Activated CD4-positive, alpha-beta T cell treated with anti-CD3 and anti-CD28 coated beads, Interleukin-2, amount 10 ng/mL, durations not matched to agents 7 days and 5 days (primary cell): ENCODE results near the gene SNRNP48. TPM values are rescaled to one million over a fixed set of nuclear protein-coding genes. Genes with fewer than 3 reads are reported as not detected.

Experiments
- CTCF ChIA-PET: fragments of 350-600 bp; sonication (Branson Sonifier 250); formaldehyde crosslinking; loops from one replicate; lab custom pipeline; 2021; ENCODE audit warnings: antibody characterized with exemption; lab: Charles Lee
- POLR2A ChIA-PET: fragments of 350-600 bp; sonication (Branson Sonifier 250); formaldehyde crosslinking; loops from one replicate; lab custom pipeline; 2021; ENCODE audit warnings: antibody characterized with exemption; lab: Charles Lee
- DNase-seq: peaks from one replicate; pipeline ENCODE4 v3.0.0-alpha.2; 2020
- H3K27ac Mint-ChIP-seq: one replicate; pipeline ENCODE4 v1.8.0; 2021; ENCODE audit warnings: mild to moderate bottlenecking, moderate library complexity, mixed read lengths
- H3K27me3 Mint-ChIP-seq: one replicate; pipeline ENCODE4 v1.8.0; 2021; ENCODE audit warnings: mixed read lengths
- H3K36me3 Mint-ChIP-seq: one replicate; pipeline ENCODE4 v1.8.0; 2021; ENCODE audit warnings: low read depth, mixed read lengths
- H3K4me1 Mint-ChIP-seq: one replicate; pipeline ENCODE4 v1.8.0; 2021; ENCODE audit warnings: mixed read lengths
- H3K4me3 Mint-ChIP-seq: one replicate; pipeline ENCODE4 v1.8.0; 2021; ENCODE audit warnings: mild to moderate bottlenecking, moderate library complexity, mixed read lengths
- H3K9me3 Mint-ChIP-seq: one replicate; pipeline ENCODE4 v1.8.0; 2021; ENCODE audit warnings: mixed read lengths
- total RNA-seq, 2 experiments: library from RNA; stranded (reverse); gene quantifications; one replicate each; pipeline ENCODE4 v1.2.3, GENCODE V29; 2021

SNRNP48 gene
- total RNA-seq, 2 experiments from 2014 or later, result 13.5 to 17.6 TPM

DNA sequence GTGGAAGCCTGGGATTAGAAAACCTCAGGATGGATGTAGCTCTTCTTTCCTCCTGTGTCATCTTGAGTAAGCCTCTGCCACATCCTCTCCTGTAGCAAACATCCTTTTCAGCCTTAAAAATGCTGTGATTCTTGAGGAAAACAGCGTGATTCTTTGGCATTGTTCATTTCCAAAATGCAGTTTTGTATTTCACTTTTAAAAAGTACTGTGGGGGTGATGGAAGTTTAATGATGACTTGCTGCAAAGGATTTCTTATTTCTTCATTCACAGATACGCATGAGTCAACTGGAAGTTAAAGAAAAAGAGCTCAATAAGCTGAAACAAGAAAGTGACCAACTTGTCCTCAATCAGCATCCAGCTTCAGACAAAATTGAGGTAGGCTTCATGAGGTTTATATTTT, 23.9 kb upstream of the SNRNP48 start:
- Mint-ChIP-seq H3K9me3 (no peaks in the 10 kb centered on the region), H3K27ac (no peak overlapping the region), H3K27me3 (peaks cover 27% of the 10 kb centered on the region), H3K4me1 (no peaks in the 10 kb centered on the region), H3K4me3 (no peak overlapping the region), H3K36me3 (no peaks in the 10 kb centered on the region)
- DNase-seq, result no peak
- ChIA-PET CTCF (interaction anchor here (0.6 kb wide), 1 partner anchor 603 kb away, joined by 4 read pairs; no protein-coding TSS in a partner anchor), POLR2A (no interaction called here)

GRCh38 chr6:7566617-7567173, 23.3 kb upstream of the SNRNP48 start:
- DNase-seq, result no peak
- no peaks in the 10 kb centered on the region for H3K36me3 Mint-ChIP-seq
- no peak overlapping the region for H3K4me3 Mint-ChIP-seq
- H3K9me3 Mint-ChIP-seq, result no peaks in the 10 kb centered on the region
- ChIA-PET CTCF (no interaction called here), POLR2A (no interaction called here)
- H3K27ac Mint-ChIP-seq, result no peak overlapping the region
- peaks cover 31% of the 10 kb centered on the region for H3K27me3 Mint-ChIP-seq
- H3K4me1 Mint-ChIP-seq, result no peaks in the 10 kb centered on the region

DNA sequence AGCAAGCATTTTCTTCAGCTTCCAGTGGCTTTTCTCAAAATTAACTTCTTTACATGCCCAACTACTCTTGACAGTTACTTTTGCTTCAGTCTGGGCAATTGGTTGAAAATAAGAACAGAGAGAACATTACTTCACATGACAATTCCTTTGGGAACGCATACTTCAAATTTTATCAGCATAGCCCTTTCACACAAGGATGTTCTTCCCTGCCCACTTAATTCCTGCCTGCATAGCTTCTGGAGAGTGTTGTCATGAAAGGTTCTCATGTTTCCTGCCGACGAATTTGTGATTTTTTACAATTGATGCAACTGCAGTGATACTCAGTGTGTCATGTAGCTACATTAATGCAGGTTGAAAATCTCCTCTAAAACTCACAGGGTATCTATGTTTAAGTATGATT, 22.0 kb upstream of the SNRNP48 start:
- DNase-seq, result no peak
- Mint-ChIP-seq H3K27ac (no peak overlapping the region), H3K4me1 (no peaks in the 10 kb centered on the region), H3K9me3 (no peaks in the 10 kb centered on the region), H3K27me3 (peaks cover 29% of the 10 kb centered on the region), H3K36me3 (no peaks in the 10 kb centered on the region), H3K4me3 (no peak overlapping the region)
- ChIA-PET CTCF (interaction anchor here (1.0 kb wide), 1 partner anchor 9 kb away, joined by 4 read pairs; no protein-coding TSS in a partner anchor), POLR2A (no interaction called here)

GRCh38 chr6:7569082-7569481, 20.9 kb upstream of the SNRNP48 start:
- POLR2A ChIA-PET, result no interaction called here
- no peak overlapping the region for H3K27ac Mint-ChIP-seq
- CTCF ChIA-PET, result interaction anchor here (1.0 kb wide), 1 partner anchor 8 kb away, joined by 4 read pairs; no protein-coding TSS in a partner anchor
- DNase-seq, result no peak
- no peaks in the 10 kb centered on the region for H3K4me1 Mint-ChIP-seq
- peaks cover 32% of the 10 kb centered on the region for H3K27me3 Mint-ChIP-seq
- H3K36me3 Mint-ChIP-seq, result no peaks in the 10 kb centered on the region
- no peak overlapping the region for H3K4me3 Mint-ChIP-seq
- H3K9me3 Mint-ChIP-seq, result no peaks in the 10 kb centered on the region

DNA sequence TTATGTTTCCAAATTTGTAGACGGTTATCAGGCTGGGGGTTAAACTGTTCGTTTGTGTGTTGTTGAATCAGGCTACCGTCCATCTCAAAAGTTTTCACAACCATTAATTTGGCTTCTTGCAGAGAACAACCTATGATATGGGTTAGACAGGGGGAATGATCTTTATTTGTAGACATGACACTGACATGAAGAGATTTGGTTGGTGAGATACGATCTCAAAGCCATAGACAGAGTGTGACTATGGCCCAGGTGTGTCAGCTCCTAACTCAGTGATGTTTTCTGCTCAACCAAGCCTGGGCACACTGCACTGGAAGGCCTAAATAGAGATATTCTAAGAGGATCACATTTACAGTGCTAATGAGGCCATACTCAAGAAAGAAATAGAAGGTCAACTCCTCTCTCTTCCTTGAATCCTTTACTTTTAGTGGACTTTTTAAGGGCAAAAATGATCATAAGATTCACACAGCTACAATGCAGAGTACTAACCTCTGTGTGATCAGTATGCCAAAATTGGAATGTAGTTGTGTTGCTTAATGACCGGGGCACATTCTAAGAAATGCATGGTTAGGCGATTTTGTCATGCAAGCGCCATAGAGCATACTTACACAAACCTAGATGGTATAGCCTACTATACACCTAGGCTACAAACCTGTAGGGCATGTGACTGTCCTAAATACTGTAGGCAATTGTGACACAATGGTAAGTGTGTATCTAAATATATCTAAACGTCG, 17.6 kb upstream of the SNRNP48 start:
- Mint-ChIP-seq H3K4me1 (no peaks in the 10 kb centered on the region), H3K9me3 (no peaks in the 10 kb centered on the region), H3K36me3 (no peaks in the 10 kb centered on the region), H3K27me3 (peaks cover 40% of the 10 kb centered on the region), H3K27ac (no peak overlapping the region), H3K4me3 (no peak overlapping the region)
- POLR2A ChIA-PET, result no interaction called here
- DNase-seq, result no peak
- CTCF ChIA-PET, result interaction anchor here (1.5 kb wide), 1 partner anchor 17 kb away, joined by 4 read pairs; the partner anchor contains the start of gene SNRNP48

GRCh38 chr6:7574500-7574899, 15.5 kb upstream of the SNRNP48 start:
- Mint-ChIP-seq H3K36me3 (no peaks in the 10 kb centered on the region), H3K4me3 (no peak overlapping the region), H3K4me1 (no peaks in the 10 kb centered on the region), H3K9me3 (no peaks in the 10 kb centered on the region), H3K27ac (no peak overlapping the region), H3K27me3 (peaks cover 39% of the 10 kb centered on the region)
- CTCF ChIA-PET, result no interaction called here
- no peak for DNase-seq
- POLR2A ChIA-PET, result no interaction called here

GRCh38 chr6:7578516-7578915, 11.5 kb upstream of the SNRNP48 start:
- Mint-ChIP-seq H3K27me3 (peaks cover 27% of the 10 kb centered on the region), H3K9me3 (no peaks in the 10 kb centered on the region), H3K36me3 (no peaks in the 10 kb centered on the region), H3K4me3 (no peak overlapping the region), H3K27ac (no peak overlapping the region), H3K4me1 (no peaks in the 10 kb centered on the region)
- ChIA-PET CTCF (no interaction called here), POLR2A (no interaction called here)
- no peak for DNase-seq

- H3K4me3 Mint-ChIP-seq, result no peak overlapping the region
- ChIA-PET CTCF (no interaction called here), POLR2A (no interaction called here)
- no peaks in the 10 kb centered on the region for H3K9me3 Mint-ChIP-seq
- no peaks in the 10 kb centered on the region for H3K36me3 Mint-ChIP-seq
- no peak overlapping the region for H3K27ac Mint-ChIP-seq
- no peaks in the 10 kb centered on the region for H3K4me1 Mint-ChIP-seq
- DNase-seq, result no peak
- H3K27me3 Mint-ChIP-seq, result peaks cover 25% of the 10 kb centered on the region
Observed at GRCh38 chr6:7578931-7579330, 11.1 kb upstream of the SNRNP48 start.

- ChIA-PET CTCF (interaction anchor here (1.1 to 1.5 kb wide), 3 partner anchors 12 to 305 kb away, joined by 3 to 5 read pairs (median 3); no protein-coding TSS in a partner anchor), POLR2A (no interaction called here)
- H3K4me1 Mint-ChIP-seq, result no peaks in the 10 kb centered on the region
- no peaks in the 10 kb centered on the region for H3K36me3 Mint-ChIP-seq
- H3K27me3 Mint-ChIP-seq, result peaks cover 20% of the 10 kb centered on the region
- no peak overlapping the region for H3K4me3 Mint-ChIP-seq
- no peaks in the 10 kb centered on the region for H3K9me3 Mint-ChIP-seq
- H3K27ac Mint-ChIP-seq, result no peak overlapping the region
- no peak for DNase-seq
Observed at GRCh38 chr6:7579851-7580250, 10.1 kb upstream of the SNRNP48 start.

DNA sequence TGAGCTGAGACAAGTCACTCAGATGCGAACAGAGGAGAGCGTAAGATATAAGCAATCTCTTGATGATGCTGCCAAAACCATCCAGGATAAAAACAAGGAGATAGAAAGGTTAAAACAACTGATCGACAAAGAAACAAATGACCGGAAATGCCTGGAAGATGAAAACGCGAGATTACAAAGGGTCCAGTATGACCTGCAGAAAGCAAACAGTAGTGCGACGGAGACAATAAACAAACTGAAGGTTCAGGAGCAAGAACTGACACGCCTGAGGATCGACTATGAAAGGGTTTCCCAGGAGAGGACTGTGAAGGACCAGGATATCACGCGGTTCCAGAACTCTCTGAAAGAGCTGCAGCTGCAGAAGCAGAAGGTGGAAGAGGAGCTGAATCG, 9.5 kb upstream of the SNRNP48 start:
- ChIA-PET POLR2A (no interaction called here), CTCF (interaction anchor here (1.1 to 1.5 kb wide), 4 partner anchors 11 to 306 kb away, joined by 3 to 5 read pairs (median 3); no protein-coding TSS in a partner anchor)
- Mint-ChIP-seq H3K27me3 (peaks cover 14% of the 10 kb centered on the region), H3K4me1 (no peaks in the 10 kb centered on the region), H3K4me3 (no peak overlapping the region), H3K36me3 (no peaks in the 10 kb centered on the region), H3K27ac (no peak overlapping the region), H3K9me3 (no peaks in the 10 kb centered on the region)
- no peak for DNase-seq

GRCh38 chr6:7580927-7581618, 8.9 kb upstream of the SNRNP48 start:
- POLR2A ChIA-PET, result no interaction called here
- DNase-seq, result no peak
- H3K4me3 Mint-ChIP-seq, result no peak overlapping the region
- H3K4me1 Mint-ChIP-seq, result no peaks in the 10 kb centered on the region
- peaks cover 11% of the 10 kb centered on the region for H3K27me3 Mint-ChIP-seq
- H3K9me3 Mint-ChIP-seq, result no peaks in the 10 kb centered on the region
- H3K36me3 Mint-ChIP-seq, result no peaks in the 10 kb centered on the region
- CTCF ChIA-PET, result interaction anchor here (1.0 to 1.5 kb wide), 4 partner anchors 11 to 306 kb away, joined by 3 to 5 read pairs (median 4); no protein-coding TSS in a partner anchor
- H3K27ac Mint-ChIP-seq, result no peak overlapping the region

GRCh38 chr6:7585287-7585930, 4.6 kb upstream of the SNRNP48 start:
- ChIA-PET CTCF (interaction anchor here (0.7 kb wide), 1 partner anchor 201 kb away, joined by 3 read pairs; no protein-coding TSS in a partner anchor), POLR2A (no interaction called here)
- DNase-seq, result no peak

More at GRCh38 chr6:7585287-7585930, 4.6 kb upstream of the SNRNP48 start:
- H3K36me3 Mint-ChIP-seq, result peaks cover 2% of the 10 kb centered on the region
- H3K9me3 Mint-ChIP-seq, result no peaks in the 10 kb centered on the region
- H3K4me1 Mint-ChIP-seq, result peaks cover 11% of the 10 kb centered on the region
- H3K27me3 Mint-ChIP-seq, result no peaks in the 10 kb centered on the region
- no peak overlapping the region for H3K4me3 Mint-ChIP-seq
- no peak overlapping the region for H3K27ac Mint-ChIP-seq
